ENCODE measurements around the gene PKP3. TPM values are rescaled to one million over a fixed set of nuclear protein-coding genes. Genes with fewer than 3 reads are reported as not detected.
"Not testable (repeated sequence)": the region's sequence is repeated elsewhere in the genome, so short reads cannot be mapped to it uniquely, and the experiment has no call there.

PKP3 gene
- total RNA-seq, 3 donors from 2014 or later: 0.32 to 60.9 (median 36.7) TPM

GRCh38 chr11:431921-432320 lies 37.9 kb downstream of the PKP3 start:
- H3K27ac ChIP-seq: no peak overlapping the region
- intact Hi-C loops (cut with DNase I; ENCODE audit: low total_unique reads): no loop called here
- TF ChIP-seq POLR2AphosphoS5 (IDR thresholded peaks at IDR 0.05) (no peak), POLR2A (IDR thresholded peaks at IDR 0.05) (no peak), CTCF (IDR thresholded peaks at IDR 0.05) (no peak)
- H3K27me3 ChIP-seq: no peaks in the 10 kb centered on the region
- no peaks in the 10 kb centered on the region for H3K9me3 ChIP-seq
- no peak overlapping the region for H3K4me3 ChIP-seq
- H3K36me3 ChIP-seq: no peaks in the 10 kb centered on the region
- DNase-seq (ENCODE audit: low spot score in 2 of 2): no peak
- no peaks in the 10 kb centered on the region for H3K4me1 ChIP-seq

- intact Hi-C loops (cut with DNase I; ENCODE audit: low total_unique reads): no loop called here
- Histone ChIP-seq H3K4me1 (no peaks in the 10 kb centered on the region), H3K27ac (no peak overlapping the region), H3K9me3 (no peaks in the 10 kb centered on the region), H3K36me3 (no peaks in the 10 kb centered on the region), H3K4me3 (no peak overlapping the region), H3K27me3 (no peaks in the 10 kb centered on the region)
- no peak for DNase-seq (ENCODE audit: low spot score in 2 of 2)
- TF ChIP-seq POLR2AphosphoS5 (IDR thresholded peaks at IDR 0.05): no peak
- no peak for TF ChIP-seq CTCF (IDR thresholded peaks at IDR 0.05)
- no peak for TF ChIP-seq POLR2A (IDR thresholded peaks at IDR 0.05)
Observed at GRCh38 chr11:432501-433100, 38.6 kb downstream of the PKP3 start.

GRCh38 chr11:433111-433510 lies 39.1 kb downstream of the PKP3 start:
- no peaks in the 10 kb centered on the region for H3K4me1 ChIP-seq
- H3K9me3 ChIP-seq: no peaks in the 10 kb centered on the region
- no peaks in the 10 kb centered on the region for H3K36me3 ChIP-seq
- DNase-seq (ENCODE audit: low spot score in 2 of 2): no peak
- H3K27me3 ChIP-seq: no peaks in the 10 kb centered on the region
- H3K4me3 ChIP-seq: no peak overlapping the region
- TF ChIP-seq POLR2AphosphoS5 (IDR thresholded peaks at IDR 0.05) (no peak), CTCF (IDR thresholded peaks at IDR 0.05) (no peak), POLR2A (IDR thresholded peaks at IDR 0.05) (no peak)
- H3K27ac ChIP-seq: no peak overlapping the region
- intact Hi-C loops (cut with DNase I; ENCODE audit: low total_unique reads): no loop called here

GRCh38 chr11:433641-434040 lies 39.6 kb downstream of the PKP3 start:
- Histone ChIP-seq H3K27me3 (no peaks in the 10 kb centered on the region), H3K4me3 (no peak overlapping the region), H3K27ac (no peak overlapping the region), H3K9me3 (no peaks in the 10 kb centered on the region), H3K4me1 (no peaks in the 10 kb centered on the region), H3K36me3 (no peaks in the 10 kb centered on the region)
- no peak for DNase-seq (ENCODE audit: low spot score in 2 of 2)
- intact Hi-C loops (cut with DNase I; ENCODE audit: low total_unique reads): no loop called here
- TF ChIP-seq POLR2A (IDR thresholded peaks at IDR 0.05): no peak
- TF ChIP-seq CTCF (IDR thresholded peaks at IDR 0.05): no peak
- no peak for TF ChIP-seq POLR2AphosphoS5 (IDR thresholded peaks at IDR 0.05)

- H3K36me3 ChIP-seq: no peaks in the 10 kb centered on the region
- no peak for DNase-seq (ENCODE audit: low spot score in 2 of 2)
Observed at GRCh38 chr11:434496-434895, 40.5 kb downstream of the PKP3 start.

GRCh38 chr11:434999-435740 lies 41.2 kb downstream of the PKP3 start:
- H3K4me1 ChIP-seq; DNase-seq (ENCODE audit: low spot score in 2 of 2); H3K27me3 ChIP-seq; H3K36me3 ChIP-seq; intact Hi-C loops (cut with DNase I; ENCODE audit: low total_unique reads); H3K9me3 ChIP-seq; H3K4me3 ChIP-seq; H3K27ac ChIP-seq: not testable (repeated sequence)

More at GRCh38 chr11:434496-434895, 40.5 kb downstream of the PKP3 start:
- intact Hi-C loops (cut with DNase I; ENCODE audit: low total_unique reads): no loop called here
- TF ChIP-seq POLR2A (IDR thresholded peaks at IDR 0.05) (no peak), POLR2AphosphoS5 (IDR thresholded peaks at IDR 0.05) (no peak), CTCF (IDR thresholded peaks at IDR 0.05) (no peak)
- Histone ChIP-seq H3K27me3 (no peaks in the 10 kb centered on the region), H3K4me1 (no peaks in the 10 kb centered on the region), H3K4me3 (no peak overlapping the region), H3K9me3 (no peaks in the 10 kb centered on the region), H3K27ac (no peak overlapping the region)

Data from breast epithelium (tissue), 4 donors.